ENCODE results near the gene COL23A1.

GRCh38 chr5:178630475-178630930 lies 40.3 kb upstream of the COL23A1 start:
- no peak for TF ChIP-seq CTCF (IDR thresholded peaks at IDR 0.05; ENCODE audit: poor library complexity)
- TF ChIP-seq EZH2 (IDR thresholded peaks at IDR 0.05; ENCODE audit: borderline replicate concordance), result no peak

All from hepatocyte (in vitro differentiated cells).